HG02852 (cell line): ENCODE results near the gene IL1R2.

ENCODE experiments used
- ATAC-seq: cut with Tn5 transposase; IDR thresholded peaks from one replicate; pipeline ENCODE4 v1.9.1; 2021; ENCODE audit warnings: mild to moderate bottlenecking, moderate library complexity; ENCODE audit not compliant: unreplicated experiment

IL1R2 gene

GRCh38 chr2:102074152-102074783 lies 82.5 kb downstream of the IL1R2 start:
- no peak for ATAC-seq

- no peak for ATAC-seq
Observed at GRCh38 chr2:102075479-102075878, 83.7 kb downstream of the IL1R2 start.

- ATAC-seq, result no peak
Observed at GRCh38 chr2:102076512-102076911, 84.8 kb downstream of the IL1R2 start.
